Epithelial cell of prostate (primary cell): ENCODE results near the gene GIMAP4.
"Not testable (repeated sequence)": the region's sequence is repeated elsewhere in the genome, so short reads cannot be mapped to it uniquely, and the experiment has no call there.

Source experiments
- DNase-seq: peaks from one replicate; pipeline ENCODE4 v3.0.0-alpha.2; 2011; ENCODE audit warnings: low read depth, low spot score
- H3K27ac ChIP-seq: fragments of 450-650 bp; 2 replicates; pipeline ENCODE4 v1.5.1; 2017; ENCODE audit warnings: mild to moderate bottlenecking

GIMAP4 gene

DNA sequence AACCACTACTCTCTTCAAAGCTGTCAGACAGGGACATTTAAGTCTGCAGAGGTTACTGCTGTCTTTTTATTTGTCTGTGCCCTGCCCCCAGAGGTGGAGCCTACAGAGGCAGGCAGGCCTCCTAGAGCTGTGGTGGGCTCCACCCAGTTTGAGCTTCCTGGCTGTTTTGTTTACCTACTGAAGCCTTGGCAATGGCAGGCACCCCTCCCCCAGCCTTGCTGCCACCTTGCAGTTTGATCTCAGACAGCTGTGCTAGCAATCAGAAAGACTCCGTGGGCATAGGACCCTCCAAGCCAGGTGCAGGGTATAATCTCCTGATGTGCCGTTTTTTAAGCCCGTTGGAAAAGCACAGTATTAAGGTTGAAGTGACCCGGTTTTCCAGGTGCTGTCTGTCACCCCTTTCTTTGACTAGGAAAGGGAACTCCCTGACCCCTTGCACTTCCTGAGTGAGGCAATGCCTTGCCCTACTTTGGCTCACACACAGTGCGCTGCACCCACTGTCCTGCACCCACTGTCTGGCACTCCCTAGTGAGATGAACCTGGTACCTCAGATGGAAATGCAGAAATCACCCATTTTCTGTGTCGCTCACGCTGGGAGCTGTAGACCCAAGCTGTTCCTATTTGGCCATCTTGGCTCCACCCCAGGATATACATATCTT is 12.9 kb downstream of the GIMAP4 start:
- not testable (repeated sequence) for H3K27ac ChIP-seq, DNase-seq

GRCh38 chr7:150580638-150581394 is 13.6 kb downstream of the GIMAP4 start:
- no peak overlapping the region for H3K27ac ChIP-seq
- no peak for DNase-seq

DNA sequence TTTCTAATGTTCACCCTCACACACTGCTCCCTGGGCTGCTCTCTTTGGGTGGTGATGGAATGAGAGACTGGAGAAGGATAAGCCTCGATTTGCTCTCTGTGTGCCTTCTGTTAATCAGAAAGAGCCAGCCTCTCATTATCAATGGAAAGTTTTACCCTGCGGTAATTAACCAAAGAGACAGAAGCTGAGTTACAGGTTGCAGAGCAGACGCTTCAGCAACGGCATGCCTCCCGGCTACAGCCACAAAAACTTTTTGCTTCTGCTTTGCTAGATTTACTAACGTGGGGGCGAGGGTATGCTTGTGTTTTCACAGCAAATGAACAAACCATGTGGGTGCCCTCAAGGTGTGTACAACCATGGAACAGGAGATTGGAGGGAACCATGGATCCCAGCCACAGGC is 18.0 kb downstream of the GIMAP4 start:
- no peak for DNase-seq
- no peak overlapping the region for H3K27ac ChIP-seq

DNA sequence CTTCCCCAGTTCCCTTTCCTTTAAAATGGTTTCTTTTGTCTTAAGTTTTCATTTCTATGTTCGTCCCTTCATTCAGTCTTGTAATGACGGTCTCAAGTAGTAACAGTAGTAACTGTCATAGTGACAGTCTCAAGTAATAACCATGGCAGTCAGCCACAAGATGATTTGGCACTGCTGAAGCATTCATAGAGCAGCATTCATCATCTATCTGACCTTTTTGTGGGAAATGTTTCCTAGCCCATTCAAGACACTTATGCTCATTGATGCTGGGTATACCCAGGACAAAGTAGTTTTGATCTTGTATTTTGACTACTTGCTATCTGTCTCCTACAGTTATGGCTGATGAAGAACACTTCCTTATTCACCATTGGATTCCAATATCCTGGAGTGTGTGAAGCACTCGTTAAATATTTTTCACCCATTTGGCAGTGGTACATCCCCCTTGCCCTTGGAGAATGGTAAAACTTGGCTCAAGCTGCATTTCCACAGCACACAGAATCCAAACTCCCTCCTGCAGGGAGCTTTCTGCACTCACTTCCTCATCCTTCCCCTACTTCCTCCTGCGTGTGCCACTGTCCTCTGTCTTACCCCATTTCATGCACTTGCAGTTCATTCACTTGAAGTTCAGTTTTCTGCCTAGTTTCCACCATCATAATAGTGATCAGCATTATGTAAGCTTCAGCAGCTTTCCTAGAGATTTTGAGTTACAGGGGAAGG is 19.0 kb downstream of the GIMAP4 start:
- no peak for DNase-seq
- H3K27ac ChIP-seq, result no peak overlapping the region

- DNase-seq, result no peak
- no peak overlapping the region for H3K27ac ChIP-seq
Observed at GRCh38 chr7:150586785-150587152, 19.6 kb downstream of the GIMAP4 start.

DNA sequence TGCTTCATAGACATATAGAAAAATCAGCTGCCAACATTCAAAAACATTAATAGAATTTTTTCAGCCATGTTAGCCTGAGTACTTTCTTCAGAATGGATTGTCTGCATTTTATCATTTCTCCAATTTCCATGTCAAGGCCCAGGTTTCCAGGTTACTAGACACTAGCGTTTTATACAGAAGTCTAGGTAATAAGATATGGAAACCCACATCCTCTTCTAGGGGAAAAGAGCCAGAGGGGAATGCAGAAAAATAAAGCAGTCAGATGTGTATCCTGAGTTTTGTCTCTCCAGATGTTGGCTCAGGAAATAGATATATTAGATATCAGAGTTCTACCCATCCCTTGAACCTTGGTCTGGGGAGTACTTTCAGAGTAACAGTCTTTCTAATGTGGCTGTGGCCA is 20.4 kb downstream of the GIMAP4 start:
- DNase-seq, result no peak
- no peak overlapping the region for H3K27ac ChIP-seq

GRCh38 chr7:150594805-150595204 is 27.6 kb downstream of the GIMAP4 start:
- no peak for DNase-seq
- H3K27ac ChIP-seq, result no peak overlapping the region

- H3K27ac ChIP-seq, result no peak overlapping the region
- DNase-seq, result no peak
Observed at GRCh38 chr7:150595361-150595760, 28.2 kb downstream of the GIMAP4 start.

DNA sequence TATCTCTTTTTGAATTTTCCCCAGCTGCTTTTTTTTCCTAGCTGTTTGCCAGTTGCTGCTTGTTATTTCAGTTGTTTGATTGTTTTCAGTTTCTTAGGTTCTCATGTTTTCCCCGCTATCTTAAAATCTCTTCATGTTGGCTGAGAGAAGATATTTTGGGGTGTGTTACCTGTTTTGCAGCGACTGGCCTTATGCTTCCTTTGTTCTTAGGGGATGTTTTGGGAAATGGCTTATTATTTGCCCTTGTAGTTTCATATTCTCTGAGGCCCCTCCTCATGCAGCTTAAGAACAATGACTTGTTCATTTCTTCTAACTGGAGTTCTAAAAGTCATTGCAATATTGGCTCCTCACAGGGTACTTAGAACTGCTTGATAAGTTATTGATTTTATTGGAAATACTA is 36.4 kb downstream of the GIMAP4 start:
- not testable (repeated sequence) for H3K27ac ChIP-seq, DNase-seq

GRCh38 chr7:150610233-150610632 is 43.0 kb downstream of the GIMAP4 start:
- DNase-seq, result no peak
- H3K27ac ChIP-seq, result no peak overlapping the region

DNA sequence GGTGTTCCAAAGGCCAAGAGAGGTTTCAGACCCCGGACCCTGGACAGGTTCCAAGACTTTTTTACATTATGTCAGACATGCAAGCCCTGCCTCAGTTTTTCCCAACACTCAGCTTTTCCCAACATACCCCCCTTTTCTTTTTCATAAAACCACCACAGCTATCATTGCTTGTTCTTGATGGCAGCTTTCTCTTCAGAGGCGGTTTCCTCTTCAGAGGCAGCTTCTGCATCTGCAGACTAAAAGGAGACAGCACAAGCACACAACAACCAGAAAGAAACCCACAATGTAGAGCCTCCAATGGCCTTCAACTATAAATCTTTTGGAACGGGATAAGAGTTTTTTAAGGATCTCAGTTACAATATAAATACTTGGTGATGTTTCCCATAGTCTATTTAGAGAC is 45.7 kb downstream of the GIMAP4 start:
- DNase-seq, result no peak

GRCh38 chr7:150613880-150614279 is 46.7 kb downstream of the GIMAP4 start:
- no peak overlapping the region for H3K27ac ChIP-seq
- no peak for DNase-seq

More for the DNA sequence above, 45.7 kb downstream of the GIMAP4 start:
- no peak overlapping the region for H3K27ac ChIP-seq

- not testable (repeated sequence) for H3K27ac ChIP-seq, DNase-seq
Observed at GRCh38 chr7:150614426-150614825, 47.2 kb downstream of the GIMAP4 start.

GRCh38 chr7:150615221-150615755 is 48.1 kb downstream of the GIMAP4 start:
- not testable (repeated sequence) for H3K27ac ChIP-seq, DNase-seq

- no peak for DNase-seq
- H3K27ac ChIP-seq, result no peak overlapping the region
Observed at GRCh38 chr7:150620061-150620460, 52.9 kb downstream of the GIMAP4 start.

DNA sequence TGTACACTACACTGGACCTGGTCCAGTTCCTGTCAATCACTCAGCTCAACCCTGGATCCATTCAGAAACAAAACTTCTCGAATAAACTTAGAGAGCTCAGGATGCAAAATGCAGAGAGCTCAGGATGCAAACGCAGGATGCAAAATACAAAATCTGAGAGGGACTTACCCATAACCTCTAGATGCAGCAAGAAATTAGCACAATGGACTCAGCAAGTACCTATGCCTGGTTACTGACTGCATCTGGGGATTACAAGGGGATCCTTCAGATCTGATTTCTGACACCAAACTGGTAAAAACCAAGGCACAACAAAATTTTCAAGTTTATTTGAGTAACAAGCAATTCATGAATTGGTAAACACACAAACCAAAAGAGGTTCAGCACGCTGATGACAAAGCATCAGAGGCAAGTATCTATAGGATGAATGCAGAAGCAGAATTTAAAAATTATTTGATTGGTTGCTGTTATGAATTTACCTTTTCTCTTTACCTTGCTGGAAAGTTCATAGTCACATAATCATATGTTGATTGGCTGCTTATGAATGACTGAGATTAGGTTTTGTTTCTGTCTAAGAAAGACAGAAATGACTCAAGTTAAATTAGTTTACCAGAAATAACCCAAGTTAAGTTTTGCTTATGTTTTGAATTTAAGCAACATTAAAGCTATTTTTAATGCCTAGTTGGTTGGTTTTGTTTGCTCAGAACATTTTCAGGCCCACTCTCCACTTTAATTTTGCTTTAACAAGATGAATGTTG is 53.6 kb downstream of the GIMAP4 start:
- H3K27ac ChIP-seq, result no peak overlapping the region
- DNase-seq, result no peak

DNA sequence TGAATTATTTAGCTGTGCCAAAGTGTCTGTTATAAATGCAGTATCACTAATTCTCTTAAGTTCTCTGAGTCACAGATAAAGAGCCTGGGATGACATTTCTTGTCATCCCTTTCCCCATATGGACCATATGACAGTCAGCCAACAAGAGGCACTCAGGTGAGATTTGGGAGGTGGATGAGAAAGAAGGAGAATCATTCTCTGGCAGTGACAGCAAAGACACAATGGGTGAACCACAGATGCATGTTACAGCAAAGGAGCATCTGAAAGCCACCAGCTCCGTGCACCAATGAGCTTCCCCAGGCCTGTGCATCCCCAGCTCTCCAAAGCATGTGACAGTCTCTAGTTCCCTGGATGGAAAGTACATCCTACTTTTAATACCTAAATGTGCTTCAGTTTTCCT is 54.2 kb downstream of the GIMAP4 start:
- no peak overlapping the region for H3K27ac ChIP-seq
- DNase-seq, result no peak
